Spleen (tissue), 7 donors: ENCODE results near the gene LCNL1.

ENCODE experiments used
- CTCF ChIP-seq, 11 experiments: fragments of 200-600 bp in 7 of 11; fragments of 450-650 bp in 4 of 11; sonication (generic) in 4 of 11; IDR thresholded peaks in 8 of 11; conservative IDR thresholded peaks in 3 of 11; 1 replicate in 7 of 11; 2 replicates in 4 of 11; pipeline versions ENCODE4 v1.4.0 to v1.8.0; 2016 to 2021; ENCODE audit warnings: antibody characterized with exemption in 11 of 11, inconsistent platforms in 4 of 11, mild to moderate bottlenecking in 1 of 11
- POLR2A ChIP-seq, 3 donors: fragments of 450-650 bp; IDR thresholded peaks; one replicate each; pipeline ENCODE4 v1.5.1; 2017; ENCODE audit warnings: antibody characterized with exemption in 3 of 3, mild to moderate bottlenecking in 1 of 3
- POLR2AphosphoS5 ChIP-seq, 3 donors: sonication (generic); formaldehyde crosslinking; IDR thresholded peaks; one replicate each; pipeline ENCODE4 v1.5.1; 2017; ENCODE audit warnings: antibody characterized with exemption in 3 of 3
- donor health status: DM: no; HTN: no; CAD: no; lungs with moderate emphysema.
- donor health status: DM: no; HTN: no; CAD: no.
- donor health status: DM: no; HTN: no; CAD: no.

- TF ChIP-seq CTCF (IDR thresholded peaks at IDR 0.05 in 8 of 11, conservative IDR thresholded peaks at IDR 0.05 in 3 of 11) (no peak), POLR2A (IDR thresholded peaks at IDR 0.05) (no peak), POLR2AphosphoS5 (IDR thresholded peaks at IDR 0.05) (no peak)
Measured at GRCh38 chr9:136936645-136937170, 46.1 kb upstream of the LCNL1 start.
